ENCODE measurements around the gene BAMBI. TPM values are rescaled to one million over a fixed set of nuclear protein-coding genes. Genes with fewer than 3 reads are reported as not detected.

The BAMBI gene
- total RNA-seq, 1 experiment from 2014 or later, result 165 TPM

- H3K4me3 Mint-ChIP-seq (ENCODE audit: unreplicated experiment), result no peak overlapping the region
- intact Hi-C loops (cut with micrococcal nuclease; ENCODE audit: unreplicated experiment), result no loop called here
- TF ChIP-seq, protein P1, sequence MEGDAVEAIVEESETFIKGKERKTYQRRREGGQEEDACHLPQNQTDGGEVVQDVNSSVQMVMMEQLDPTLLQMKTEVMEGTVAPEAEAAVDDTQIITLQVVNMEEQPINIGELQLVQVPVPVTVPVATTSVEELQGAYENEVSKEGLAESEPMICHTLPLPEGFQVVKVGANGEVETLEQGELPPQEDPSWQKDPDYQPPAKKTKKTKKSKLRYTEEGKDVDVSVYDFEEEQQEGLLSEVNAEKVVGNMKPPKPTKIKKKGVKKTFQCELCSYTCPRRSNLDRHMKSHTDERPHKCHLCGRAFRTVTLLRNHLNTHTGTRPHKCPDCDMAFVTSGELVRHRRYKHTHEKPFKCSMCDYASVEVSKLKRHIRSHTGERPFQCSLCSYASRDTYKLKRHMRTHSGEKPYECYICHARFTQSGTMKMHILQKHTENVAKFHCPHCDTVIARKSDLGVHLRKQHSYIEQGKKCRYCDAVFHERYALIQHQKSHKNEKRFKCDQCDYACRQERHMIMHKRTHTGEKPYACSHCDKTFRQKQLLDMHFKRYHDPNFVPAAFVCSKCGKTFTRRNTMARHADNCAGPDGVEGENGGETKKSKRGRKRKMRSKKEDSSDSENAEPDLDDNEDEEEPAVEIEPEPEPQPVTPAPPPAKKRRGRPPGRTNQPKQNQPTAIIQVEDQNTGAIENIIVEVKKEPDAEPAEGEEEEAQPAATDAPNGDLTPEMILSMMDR (IDR thresholded peaks at IDR 0.05; ENCODE audit: insufficient read depth in 1 of 2, low read depth in 1 of 2, low read length in 1 of 2, severe bottlenecking in 1 of 2, unreplicated experiment in 1 of 2), result no peak
These were observed 7.8 kb downstream of the BAMBI start for GRCh38 chr10:28684986-28685580.

GRCh38 chr10:28685717-28686116 is 8.4 kb downstream of the BAMBI start:
- Mint-ChIP-seq H3K36me3 (ENCODE audit: insufficient read depth, unreplicated experiment) (peaks cover 60% of the 10 kb centered on the region), H3K27me3 (ENCODE audit: insufficient read depth, unreplicated experiment) (no peaks in the 10 kb centered on the region), H3K4me1 (ENCODE audit: low read depth, unreplicated experiment) (peaks cover 62% of the 10 kb centered on the region), H3K27ac (ENCODE audit: unreplicated experiment) (no peak overlapping the region), H3K4me3 (ENCODE audit: unreplicated experiment) (no peak overlapping the region), H3K9me3 (ENCODE audit: unreplicated experiment) (no peaks in the 10 kb centered on the region)
- no peaks in the 10 kb centered on the region for H3K9me3 ChIP-seq
- ChIA-PET CTCF (interaction anchor here (0.6 kb wide), 1 partner anchor 195 kb away, joined by 3 read pairs; no protein-coding TSS in a partner anchor), POLR2A (no interaction called here)
- intact Hi-C loops (cut with micrococcal nuclease; ENCODE audit: unreplicated experiment), result no loop called here
- H3K4me3 ChIP-seq (ENCODE audit: low read depth, low read length), result no peak overlapping the region
- H3K27me3 ChIP-seq (replicated peaks; ENCODE audit: control insufficient read depth, insufficient read depth, low read length), result no peaks in the 10 kb centered on the region
- BruUV-seq (replicated peaks), result no TSS peak
- peak in 1 of 2 experiments; percentile 2 for DNase-seq
- 0 out of 2 replicates have a peak, but pooled peaks cover 1% of the 10 kb centered on the region for H3K36me3 ChIP-seq (ENCODE audit: control insufficient read depth, insufficient read depth, low read length)
- H3K4me1 ChIP-seq, result peaks cover 57% of the 10 kb centered on the region
- TF ChIP-seq, protein P1 (IDR thresholded peaks at IDR 0.05; ENCODE audit: insufficient read depth in 1 of 2, low read depth in 1 of 2, low read length in 1 of 2, severe bottlenecking in 1 of 2, unreplicated experiment in 1 of 2), result no peak

More at GRCh38 chr10:28684986-28685580, 7.8 kb downstream of the BAMBI start:
- Mint-ChIP-seq H3K4me1 (ENCODE audit: low read depth, unreplicated experiment) (peaks cover 57% of the 10 kb centered on the region), H3K27me3 (ENCODE audit: insufficient read depth, unreplicated experiment) (no peaks in the 10 kb centered on the region), H3K27ac (ENCODE audit: unreplicated experiment) (no peak overlapping the region), H3K36me3 (ENCODE audit: insufficient read depth, unreplicated experiment) (peaks cover 66% of the 10 kb centered on the region), H3K9me3 (ENCODE audit: unreplicated experiment) (no peaks in the 10 kb centered on the region)
- no peaks in the 10 kb centered on the region for H3K27me3 ChIP-seq (replicated peaks; ENCODE audit: control insufficient read depth, insufficient read depth, low read length)
- peak in 1 of 2 experiments; percentile 26 for DNase-seq
- 0 out of 2 replicates have a peak, but pooled peaks cover 1% of the 10 kb centered on the region for H3K36me3 ChIP-seq (ENCODE audit: control insufficient read depth, insufficient read depth, low read length)
- ChIA-PET CTCF (interaction anchor here (0.6 to 1.2 kb wide), 2 partner anchors 196 to 254 kb away, joined by 3 to 4 read pairs; no protein-coding TSS in a partner anchor), POLR2A (interaction anchor here (0.8 kb wide), 1 partner anchor 16 kb away, joined by 3 read pairs; no protein-coding TSS in a partner anchor)
- no peaks in the 10 kb centered on the region for H3K9me3 ChIP-seq
- H3K4me1 ChIP-seq, result peaks cover 63% of the 10 kb centered on the region
- H3K4me3 ChIP-seq (ENCODE audit: low read depth, low read length), result no peak overlapping the region
- no TSS peak for BruUV-seq (replicated peaks)

DNA sequence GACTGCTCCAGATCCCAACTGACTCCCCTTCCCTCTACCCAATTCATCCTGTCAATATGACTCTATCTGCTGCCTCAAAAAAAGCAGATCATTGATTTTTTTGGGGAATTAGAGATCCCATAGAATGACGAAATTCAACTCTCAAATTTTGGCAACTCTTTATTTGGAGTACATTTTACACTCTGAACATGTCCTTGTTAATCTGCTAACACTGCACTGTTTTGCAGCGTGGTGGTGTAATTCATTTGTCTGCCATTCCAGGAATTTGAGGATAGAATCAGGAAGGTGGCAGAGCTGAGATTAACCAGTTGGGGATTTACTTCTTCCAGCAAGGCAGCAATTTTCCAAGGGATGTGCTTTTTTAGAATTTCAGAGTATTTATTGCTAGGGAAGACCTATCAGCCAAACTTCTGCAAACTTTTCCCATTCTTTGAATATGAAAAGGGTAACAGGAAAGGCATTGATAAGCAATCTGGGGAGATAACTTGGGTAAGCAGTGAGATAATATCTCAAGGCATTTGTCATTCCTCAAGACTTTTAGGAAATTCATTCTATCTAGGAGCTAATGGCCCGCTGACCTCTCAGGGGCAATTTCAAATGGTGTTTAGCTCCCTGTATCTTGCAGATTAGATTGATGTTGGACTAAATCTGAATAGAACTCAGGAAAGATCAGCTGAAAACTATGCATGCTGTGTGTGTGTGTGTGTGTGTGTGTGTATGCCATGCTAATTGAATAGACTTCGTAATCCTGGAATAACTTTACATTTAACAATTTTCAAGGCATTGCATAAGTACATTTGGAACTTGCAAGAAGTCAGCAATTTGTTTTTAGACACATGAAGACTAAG is 9.7 kb downstream of the BAMBI start:
- ChIA-PET CTCF (interaction anchor here (0.8 to 1.8 kb wide), 4 partner anchors 10 to 304 kb away, joined by 3 to 5 read pairs (median 4); partner anchors contain the start of gene BAMBI), POLR2A (interaction anchor here (0.6 to 0.7 kb wide), 2 partner anchors 263 to 419 kb away, joined by 3 read pairs; no protein-coding TSS in a partner anchor)
- Mint-ChIP-seq H3K27ac (ENCODE audit: unreplicated experiment) (peak overlapping the region; percentile 6), H3K27me3 (ENCODE audit: insufficient read depth, unreplicated experiment) (no peaks in the 10 kb centered on the region), H3K4me3 (ENCODE audit: unreplicated experiment) (peak overlapping the region; percentile 15), H3K36me3 (ENCODE audit: insufficient read depth, unreplicated experiment) (peaks cover 46% of the 10 kb centered on the region), H3K9me3 (ENCODE audit: unreplicated experiment) (no peaks in the 10 kb centered on the region), H3K4me1 (ENCODE audit: low read depth, unreplicated experiment) (peaks cover 49% of the 10 kb centered on the region)
- TF ChIP-seq, protein P1 (IDR thresholded peaks at IDR 0.05; ENCODE audit: insufficient read depth in 1 of 2, low read depth in 1 of 2, low read length in 1 of 2, severe bottlenecking in 1 of 2, unreplicated experiment in 1 of 2), result no peak
- intact Hi-C loops (cut with micrococcal nuclease; ENCODE audit: unreplicated experiment), result no loop called here
- no peaks in the 10 kb centered on the region for H3K27me3 ChIP-seq (replicated peaks; ENCODE audit: control insufficient read depth, insufficient read depth, low read length)
- peaks cover 43% of the 10 kb centered on the region for H3K4me1 ChIP-seq
- no TSS peak for BruUV-seq (replicated peaks)
- H3K36me3 ChIP-seq (ENCODE audit: control insufficient read depth, insufficient read depth, low read length), result 0 out of 2 replicates have a peak, but pooled peaks cover 1% of the 10 kb centered on the region
- no peak overlapping the region for H3K4me3 ChIP-seq (ENCODE audit: low read depth, low read length)
- DNase-seq, result peak; percentile 60 to 80
- no peaks in the 10 kb centered on the region for H3K9me3 ChIP-seq
